HL-60 (cell line): ENCODE data around the gene ITGA7.

Experiments
- SPI1 ChIP-seq: IDR thresholded peaks from 2 replicates; pipeline ENCODE4 v1.6.1; 2012; ENCODE audit warnings: low read depth, mild to moderate bottlenecking, borderline replicate concordance
- TF ChIP-seq, protein P1 (sequence below): IDR thresholded peaks from 2 replicates; pipeline ENCODE4 v1.6.1; 2012; ENCODE audit warnings: low read depth; ENCODE audit not compliant: insufficient replicate concordance
- TF ChIP-seq, protein P2 (sequence below): IDR thresholded peaks from one replicate; pipeline ENCODE4 v1.5.1; 2011; ENCODE audit warnings: low read length, control low read depth, inconsistent platforms; ENCODE audit not compliant: insufficient read depth

DNA sequence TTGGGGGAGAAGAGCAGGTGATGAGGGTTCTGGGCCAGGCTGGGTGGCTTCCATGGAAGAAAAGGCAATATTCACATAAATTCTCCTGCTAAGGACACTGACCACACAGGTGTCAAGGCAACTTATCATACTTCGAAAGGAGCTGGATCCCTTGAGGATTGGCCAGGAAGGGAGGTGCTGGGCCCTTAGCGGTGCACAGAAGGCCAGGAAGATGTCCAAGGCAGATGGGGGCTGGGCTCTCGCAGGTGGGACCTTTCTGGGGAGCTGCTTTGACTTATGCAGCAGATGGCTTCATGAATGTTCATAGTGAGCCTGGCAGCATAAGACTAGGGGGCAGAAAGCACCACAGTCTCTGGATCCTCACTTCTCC lies 17.2 kb upstream of the ITGA7 start:
- TF ChIP-seq, protein P1, sequence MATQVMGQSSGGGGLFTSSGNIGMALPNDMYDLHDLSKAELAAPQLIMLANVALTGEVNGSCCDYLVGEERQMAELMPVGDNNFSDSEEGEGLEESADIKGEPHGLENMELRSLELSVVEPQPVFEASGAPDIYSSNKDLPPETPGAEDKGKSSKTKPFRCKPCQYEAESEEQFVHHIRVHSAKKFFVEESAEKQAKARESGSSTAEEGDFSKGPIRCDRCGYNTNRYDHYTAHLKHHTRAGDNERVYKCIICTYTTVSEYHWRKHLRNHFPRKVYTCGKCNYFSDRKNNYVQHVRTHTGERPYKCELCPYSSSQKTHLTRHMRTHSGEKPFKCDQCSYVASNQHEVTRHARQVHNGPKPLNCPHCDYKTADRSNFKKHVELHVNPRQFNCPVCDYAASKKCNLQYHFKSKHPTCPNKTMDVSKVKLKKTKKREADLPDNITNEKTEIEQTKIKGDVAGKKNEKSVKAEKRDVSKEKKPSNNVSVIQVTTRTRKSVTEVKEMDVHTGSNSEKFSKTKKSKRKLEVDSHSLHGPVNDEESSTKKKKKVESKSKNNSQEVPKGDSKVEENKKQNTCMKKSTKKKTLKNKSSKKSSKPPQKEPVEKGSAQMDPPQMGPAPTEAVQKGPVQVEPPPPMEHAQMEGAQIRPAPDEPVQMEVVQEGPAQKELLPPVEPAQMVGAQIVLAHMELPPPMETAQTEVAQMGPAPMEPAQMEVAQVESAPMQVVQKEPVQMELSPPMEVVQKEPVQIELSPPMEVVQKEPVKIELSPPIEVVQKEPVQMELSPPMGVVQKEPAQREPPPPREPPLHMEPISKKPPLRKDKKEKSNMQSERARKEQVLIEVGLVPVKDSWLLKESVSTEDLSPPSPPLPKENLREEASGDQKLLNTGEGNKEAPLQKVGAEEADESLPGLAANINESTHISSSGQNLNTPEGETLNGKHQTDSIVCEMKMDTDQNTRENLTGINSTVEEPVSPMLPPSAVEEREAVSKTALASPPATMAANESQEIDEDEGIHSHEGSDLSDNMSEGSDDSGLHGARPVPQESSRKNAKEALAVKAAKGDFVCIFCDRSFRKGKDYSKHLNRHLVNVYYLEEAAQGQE, result no peak
- TF ChIP-seq SPI1, result no peak
- TF ChIP-seq, protein P2, sequence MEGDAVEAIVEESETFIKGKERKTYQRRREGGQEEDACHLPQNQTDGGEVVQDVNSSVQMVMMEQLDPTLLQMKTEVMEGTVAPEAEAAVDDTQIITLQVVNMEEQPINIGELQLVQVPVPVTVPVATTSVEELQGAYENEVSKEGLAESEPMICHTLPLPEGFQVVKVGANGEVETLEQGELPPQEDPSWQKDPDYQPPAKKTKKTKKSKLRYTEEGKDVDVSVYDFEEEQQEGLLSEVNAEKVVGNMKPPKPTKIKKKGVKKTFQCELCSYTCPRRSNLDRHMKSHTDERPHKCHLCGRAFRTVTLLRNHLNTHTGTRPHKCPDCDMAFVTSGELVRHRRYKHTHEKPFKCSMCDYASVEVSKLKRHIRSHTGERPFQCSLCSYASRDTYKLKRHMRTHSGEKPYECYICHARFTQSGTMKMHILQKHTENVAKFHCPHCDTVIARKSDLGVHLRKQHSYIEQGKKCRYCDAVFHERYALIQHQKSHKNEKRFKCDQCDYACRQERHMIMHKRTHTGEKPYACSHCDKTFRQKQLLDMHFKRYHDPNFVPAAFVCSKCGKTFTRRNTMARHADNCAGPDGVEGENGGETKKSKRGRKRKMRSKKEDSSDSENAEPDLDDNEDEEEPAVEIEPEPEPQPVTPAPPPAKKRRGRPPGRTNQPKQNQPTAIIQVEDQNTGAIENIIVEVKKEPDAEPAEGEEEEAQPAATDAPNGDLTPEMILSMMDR, result no peak
